CD4-positive, alpha-beta memory T cell (primary cell): ENCODE measurements around the gene GPRASP1. TPM values are rescaled to one million over a fixed set of nuclear protein-coding genes. Genes with fewer than 3 reads are reported as not detected.
A peak's percentile ranks its signal among the peaks of the same experiment; 100 is the strongest.
"Not testable (repeated sequence)": the region's sequence is repeated elsewhere in the genome, so short reads cannot be mapped to it uniquely, and the experiment has no call there.

Experiments
- CTCF ChIA-PET: fragments of 350-600 bp; sonication (Branson Sonifier 250); formaldehyde crosslinking; loops from one replicate; lab custom pipeline; 2021; ENCODE audit warnings: inconsistent platforms; ENCODE audit not compliant: partially characterized antibody; lab: Charles Lee
- POLR2A ChIA-PET: fragments of 350-600 bp; sonication (Branson Sonifier 250); formaldehyde crosslinking; loops from one replicate; lab custom pipeline; 2021; ENCODE audit not compliant: partially characterized antibody; lab: Charles Lee
- DNase-seq, 5 donors: peaks; one replicate each; pipeline versions ENCODE4 v3.0.0 to v3.0.0-alpha.2; 2020 to 2022; ENCODE audit warnings: mixed read lengths in 1 of 5
- H3K27ac ChIP-seq: one replicate; pipeline ENCODE4 v1.7.0; 2013; ENCODE audit warnings: low read depth, low read length
- H3K27me3 ChIP-seq: 2 replicates; pipeline ENCODE4 v1.7.0; 2013; ENCODE audit warnings: mild to moderate bottlenecking, low read length, moderate library complexity; ENCODE audit not compliant: insufficient read depth
- H3K36me3 ChIP-seq: 2 replicates; pipeline ENCODE4 v1.7.0; 2013; ENCODE audit warnings: mild to moderate bottlenecking, low read length, moderate library complexity; ENCODE audit not compliant: insufficient read depth
- H3K4me1 ChIP-seq: 2 replicates; pipeline ENCODE4 v1.7.0; 2013; ENCODE audit warnings: mild to moderate bottlenecking, low read length, moderate library complexity; ENCODE audit not compliant: insufficient read depth
- H3K4me3 ChIP-seq, 2 donors: one replicate each; pipeline ENCODE4 v1.7.0; 2013; ENCODE audit warnings: low read length in 2 of 2, mild to moderate bottlenecking in 1 of 2
- H3K9me3 ChIP-seq, 2 donors: one replicate each; pipeline ENCODE4 v1.7.0; 2013; ENCODE audit warnings: low read length in 2 of 2, control low read depth in 1 of 2; ENCODE audit not compliant: control insufficient read depth in 1 of 2
- H3K27ac Mint-ChIP-seq, 7 donors: one replicate each; pipeline ENCODE4 v1.8.0; 2020 to 2021; ENCODE audit warnings: mixed read lengths in 7 of 7, mild to moderate bottlenecking in 6 of 7, inconsistent platforms in 3 of 7, moderate library complexity in 3 of 7
- H3K27me3 Mint-ChIP-seq, 2 donors: one replicate each; pipeline ENCODE4 v1.8.0; 2020 to 2021; ENCODE audit warnings: mixed read lengths in 2 of 2
- H3K36me3 Mint-ChIP-seq, 2 donors: one replicate each; pipeline ENCODE4 v1.8.0; 2020 to 2021; ENCODE audit warnings: mixed read lengths in 2 of 2, inconsistent platforms in 1 of 2, mild to moderate bottlenecking in 1 of 2
- H3K4me1 Mint-ChIP-seq, 4 donors: one replicate each; pipeline ENCODE4 v1.8.0; 2020 to 2021; ENCODE audit warnings: mixed read lengths in 4 of 4, mild to moderate bottlenecking in 1 of 4
- H3K4me3 Mint-ChIP-seq, 8 donors: one replicate each; pipeline ENCODE4 v1.8.0; 2020 to 2021; ENCODE audit warnings: mixed read lengths in 8 of 8, mild to moderate bottlenecking in 7 of 8, moderate library complexity in 6 of 8, inconsistent platforms in 3 of 8
- H3K9me3 Mint-ChIP-seq, 8 donors: one replicate each; pipeline ENCODE4 v1.8.0; 2020 to 2021; ENCODE audit warnings: mixed read lengths in 8 of 8, mild to moderate bottlenecking in 5 of 8, inconsistent platforms in 3 of 8, moderate library complexity in 1 of 8
- intact Hi-C: fragments of 100-400 bp; cut with micrococcal nuclease; formaldehyde crosslinking; loops from one replicate; pipeline ENCODE4 v1.15.1; 2023
- polyA plus RNA-seq, 2 donors: library from polyadenylated mRNA; unstranded; fragments of 300-500 nt; fragmentation: Illumina TruSeq; gene quantifications; one replicate each; pipeline ENCODE4 v1.2.3, GENCODE V29; 2021
- total RNA-seq, 2 experiments: library from RNA; stranded (reverse); gene quantifications; one replicate each; pipeline ENCODE4 v1.2.3, GENCODE V29; 2021

Gene GPRASP1
- total and polyA plus RNA-seq, 4 experiments from 2014 or later = 1.9 to 51.7 (median 30.3) TPM

DNA sequence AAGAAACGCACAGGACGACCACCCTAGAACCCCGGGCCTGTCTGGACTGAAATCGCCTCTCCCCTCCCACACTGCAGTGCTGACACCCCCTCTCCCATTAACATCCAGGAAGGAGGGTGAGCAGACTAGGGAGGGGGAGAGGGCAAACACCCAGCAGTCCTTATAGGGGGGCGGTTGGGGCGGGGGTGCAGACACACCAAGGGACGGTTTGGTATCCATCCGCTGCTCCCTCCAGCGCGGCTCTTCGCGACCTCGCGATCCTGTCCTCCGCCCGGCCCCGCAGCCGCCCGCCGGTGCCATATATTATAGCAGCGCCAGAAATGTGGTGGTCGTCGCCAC lies 411 bp upstream of the GPRASP1 start:
- no peak for DNase-seq
- Histone ChIP-seq H3K27me3 (no peaks in the 10 kb centered on the region), H3K4me1 (peaks cover 9% of the 10 kb centered on the region), H3K9me3 (no peaks in the 10 kb centered on the region), H3K36me3 (no peaks in the 10 kb centered on the region), H3K27ac (peak overlapping the region; percentile 53), H3K4me3 (peak overlapping the region in 1 of 2 donors; percentile 67)
- Mint-ChIP-seq H3K27me3 (no peaks in the 10 kb centered on the region), H3K4me1 (peaks cover 11 to 30% (median 16%) of the 10 kb centered on the region in 4 donors), H3K27ac (peak overlapping the region; percentile 87 to 99 (median 97)), H3K4me3 (peak overlapping the region; percentile 91 to 100 (median 98)), H3K9me3 (peaks cover 0 to 2% (median 0%) of the 10 kb centered on the region in 8 donors), H3K36me3 (peaks cover 12 to 16% of the 10 kb centered on the region in 2 donors)
- ChIA-PET CTCF (no interaction called here), POLR2A (no interaction called here)
- intact Hi-C loops = loop anchor here (1.0 to 10.0 kb wide), 4 partner anchors 8 to 1236 kb away; partner anchors contain the start of gene ARMCX5

DNA sequence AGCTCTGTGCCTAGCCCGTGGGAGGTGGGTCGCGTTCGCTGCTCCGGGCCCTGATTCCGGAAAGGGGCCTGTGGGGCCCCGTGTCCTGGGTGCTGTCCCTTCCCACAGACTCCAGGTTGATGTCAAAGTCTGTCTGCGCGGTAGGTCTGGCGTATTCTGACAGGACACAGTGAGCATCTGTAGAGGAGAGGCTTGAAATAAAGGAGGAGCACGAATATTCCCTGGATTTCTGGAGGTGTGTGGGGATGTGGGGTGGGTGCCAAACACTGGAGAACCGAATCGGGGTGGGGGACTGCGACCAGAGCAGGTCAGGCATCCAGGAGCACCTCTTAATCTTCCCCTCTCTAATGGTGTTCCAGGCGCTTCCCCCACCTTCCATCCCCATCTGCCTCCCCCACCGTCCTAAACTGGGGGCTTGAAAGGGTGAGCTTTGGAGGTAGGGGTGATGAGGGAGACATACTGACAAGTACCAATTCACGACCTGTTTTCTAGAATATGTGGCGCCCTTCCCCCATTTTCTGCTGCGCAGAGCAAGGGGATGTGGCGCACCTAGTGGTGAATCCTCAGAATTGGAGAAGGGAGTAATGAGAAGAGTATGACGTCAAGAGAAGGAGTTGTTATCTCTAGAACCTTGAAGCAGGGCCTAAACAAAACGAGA lies 877 bp downstream of the GPRASP1 start:
- Histone ChIP-seq H3K9me3 (no peaks in the 10 kb centered on the region), H3K27ac (peak overlapping the region; percentile 53), H3K4me1 (peaks cover 9% of the 10 kb centered on the region), H3K4me3 (peak overlapping the region; percentile 29 to 67), H3K36me3 (no peaks in the 10 kb centered on the region), H3K27me3 (no peaks in the 10 kb centered on the region)
- intact Hi-C loops = loop anchor here (1.0 to 10.0 kb wide), 4 partner anchors 61 to 1237 kb away; partner anchors contain the start of genes BEX5 and GPRASP2
- POLR2A ChIA-PET = interaction anchor here (0.7 to 1.7 kb wide), 4 partner anchors 8 to 1261 kb away, joined by 3 to 17 read pairs (median 4); partner anchors contain the start of genes ARMCX5, GPRASP3 and RPL36A
- Mint-ChIP-seq H3K9me3 (peaks cover 0 to 2% (median 0%) of the 10 kb centered on the region in 8 donors), H3K4me1 (peaks cover 15 to 37% (median 21%) of the 10 kb centered on the region in 4 donors), H3K4me3 (peak overlapping the region; percentile 86 to 100 (median 93)), H3K27ac (peak overlapping the region; percentile 87 to 98 (median 94)), H3K36me3 (peaks cover 16% of the 10 kb centered on the region in 2 donors), H3K27me3 (no peaks in the 10 kb centered on the region)
- peak; percentile 66 to 83 (median 76) for DNase-seq
- CTCF ChIA-PET = interaction anchor here (0.9 kb wide), 1 partner anchor 8 kb away, joined by 3 read pairs; no protein-coding TSS in a partner anchor

DNA sequence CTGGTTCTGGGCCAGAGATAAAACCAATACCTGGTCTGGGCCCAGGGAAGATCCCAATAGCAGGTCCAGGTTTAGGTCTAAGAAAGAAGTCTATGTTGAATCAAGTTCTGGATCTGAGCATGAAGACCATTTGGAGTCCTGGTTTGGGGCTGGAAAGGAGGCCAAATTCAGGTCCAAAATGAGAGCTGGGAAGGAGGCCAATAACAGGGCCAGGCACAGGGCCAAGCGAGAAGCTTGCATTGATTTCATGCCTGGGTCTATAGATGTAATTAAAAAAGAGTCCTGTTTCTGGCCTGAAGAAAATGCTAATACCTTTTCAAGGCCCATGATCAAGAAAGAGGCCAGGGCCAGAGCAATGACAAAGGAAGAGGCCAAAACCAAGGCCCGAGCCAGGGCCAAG lies 3.4 kb downstream of the GPRASP1 start:
- POLR2A ChIA-PET = no interaction called here
- Histone ChIP-seq H3K9me3 (no peaks in the 10 kb centered on the region), H3K4me3 (no peak overlapping the region), H3K4me1 (peaks cover 15% of the 10 kb centered on the region), H3K27ac (no peak overlapping the region), H3K27me3 (no peaks in the 10 kb centered on the region), H3K36me3 (no peaks in the 10 kb centered on the region)
- peaks cover 0 to 2% (median 0%) of the 10 kb centered on the region in 8 donors for H3K9me3 Mint-ChIP-seq
- intact Hi-C loops = loop anchor here (5.0 to 10.0 kb wide), 2 partner anchors 208 to 1240 kb away; no protein-coding TSS in a partner anchor
- DNase-seq = no peak
- no peaks in the 10 kb centered on the region for H3K27me3 Mint-ChIP-seq
- H3K36me3 Mint-ChIP-seq = peaks cover 16% of the 10 kb centered on the region in 2 donors
- CTCF ChIA-PET = no interaction called here
- H3K27ac Mint-ChIP-seq = no peak overlapping the region
- peak overlapping the region in 1 of 8 donors; percentile 13 for H3K4me3 Mint-ChIP-seq
- H3K4me1 Mint-ChIP-seq = peaks cover 19 to 51% (median 30%) of the 10 kb centered on the region in 4 donors

DNA sequence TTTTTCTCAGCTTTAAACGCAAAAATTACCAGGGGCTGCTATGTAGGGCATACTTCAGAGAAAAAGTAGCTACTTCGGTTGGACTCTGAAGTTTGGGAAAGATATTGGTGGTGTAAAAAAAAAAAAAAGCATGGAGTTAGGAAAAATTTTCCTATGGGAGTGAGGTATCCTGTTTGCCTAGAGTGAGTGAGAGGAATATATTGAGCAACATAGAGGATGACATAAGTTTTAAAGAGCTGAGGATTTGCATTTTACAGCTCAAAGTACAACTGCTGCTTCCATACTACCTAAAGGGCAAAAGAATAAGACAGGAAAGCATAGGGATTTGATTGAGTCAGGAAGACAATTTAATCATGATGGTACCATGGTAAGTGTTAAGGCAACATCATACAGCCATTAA lies 7.3 kb downstream of the GPRASP1 start:
- H3K4me3 Mint-ChIP-seq = peak overlapping the region in 3 of 8 donors; percentile 2 to 75 (median 12)
- peaks cover 15 to 43% (median 22%) of the 10 kb centered on the region in 4 donors for H3K4me1 Mint-ChIP-seq
- no peaks in the 10 kb centered on the region for H3K36me3 ChIP-seq
- POLR2A ChIA-PET = no interaction called here
- H3K4me1 ChIP-seq = peaks cover 5% of the 10 kb centered on the region
- no peak overlapping the region for H3K27ac ChIP-seq
- no peaks in the 10 kb centered on the region for H3K9me3 ChIP-seq
- CTCF ChIA-PET = interaction anchor here (1.5 kb wide), 1 partner anchor 59 kb away, joined by 3 read pairs; the partner anchor contains the start of gene ARMCX5
- H3K27ac Mint-ChIP-seq = peak overlapping the region in 2 of 7 donors; percentile 20 to 76
- H3K27me3 ChIP-seq = no peaks in the 10 kb centered on the region
- intact Hi-C loops = loop anchor here (2.0 to 10.0 kb wide), 2 partner anchors 60 to 1244 kb away; partner anchors contain the start of gene ARMCX5
- no peaks in the 10 kb centered on the region for H3K27me3 Mint-ChIP-seq
- DNase-seq = no peak
- peaks cover 7 to 16% of the 10 kb centered on the region in 2 donors for H3K36me3 Mint-ChIP-seq
- H3K4me3 ChIP-seq = no peak overlapping the region
- H3K9me3 Mint-ChIP-seq = peaks cover 0 to 2% (median 0%) of the 10 kb centered on the region in 8 donors

DNA sequence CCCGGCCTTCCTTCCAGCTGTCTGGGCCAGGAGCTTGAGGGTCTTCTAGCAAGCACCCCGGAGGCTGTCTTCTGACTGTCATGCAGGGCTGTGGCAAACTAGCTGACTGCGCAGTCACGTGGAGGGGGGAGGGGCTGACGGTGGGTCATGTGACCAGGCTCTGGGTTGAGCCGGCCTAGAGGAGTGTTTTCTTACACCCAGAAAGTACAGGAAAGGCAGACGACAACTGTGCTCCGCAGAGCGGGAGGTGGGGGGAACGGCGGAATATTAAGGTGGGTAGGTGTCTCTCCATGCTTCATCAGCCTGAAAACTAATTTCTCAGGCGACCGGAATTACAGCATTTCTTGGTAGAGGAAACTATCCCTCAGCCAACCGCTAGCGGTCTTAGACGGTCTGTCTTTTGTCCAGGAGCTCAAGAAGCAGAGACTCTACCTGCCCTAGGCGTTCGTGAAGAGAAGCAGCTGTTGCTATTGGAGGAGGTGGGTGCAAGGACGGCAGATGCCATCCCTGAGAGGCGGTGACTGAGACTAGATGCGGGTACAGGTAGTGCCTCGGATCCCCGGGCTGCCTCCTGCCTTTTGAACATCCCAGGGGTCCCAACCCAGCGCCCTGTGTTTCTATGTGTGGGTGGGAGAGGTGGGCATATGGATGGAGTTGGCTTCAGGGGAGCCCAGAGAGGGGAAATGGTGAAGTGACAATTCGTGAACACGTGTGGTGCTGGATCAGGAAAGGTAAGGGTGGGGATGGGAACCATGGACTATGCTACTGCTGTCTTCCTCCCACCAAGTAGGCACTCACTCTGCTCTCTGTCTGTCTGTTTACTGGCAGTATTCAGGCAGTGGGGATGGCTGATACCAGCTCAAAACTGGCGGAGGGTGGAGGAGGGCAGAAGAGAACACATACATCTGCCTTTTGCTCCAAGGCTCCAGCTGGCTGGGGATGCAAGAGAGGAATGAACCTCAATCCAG lies 8.8 kb downstream of the GPRASP1 start:
- peak; percentile 73 to 86 (median 77) for DNase-seq
- Mint-ChIP-seq H3K4me3 (peak overlapping the region; percentile 86 to 96 (median 90)), H3K9me3 (peaks cover 0 to 5% (median 0%) of the 10 kb centered on the region in 8 donors), H3K27me3 (no peaks in the 10 kb centered on the region), H3K27ac (peak overlapping the region; percentile 74 to 97 (median 95)), H3K36me3 (peaks cover 15 to 22% of the 10 kb centered on the region in 2 donors), H3K4me1 (peaks cover 14 to 39% (median 22%) of the 10 kb centered on the region in 4 donors)
- H3K4me3 ChIP-seq = peak overlapping the region; percentile 11 to 64
- no peaks in the 10 kb centered on the region for H3K27me3 ChIP-seq
- H3K36me3 ChIP-seq = no peaks in the 10 kb centered on the region
- ChIA-PET POLR2A (interaction anchor here (1.0 to 1.4 kb wide), 3 partner anchors 8 to 505 kb away, joined by 3 to 9 read pairs (median 4); partner anchors contain the start of genes ARMCX5 and BEX5), CTCF (interaction anchor here (0.9 kb wide), 1 partner anchor 8 kb away, joined by 3 read pairs; no protein-coding TSS in a partner anchor)
- peaks cover 5% of the 10 kb centered on the region for H3K4me1 ChIP-seq
- H3K27ac ChIP-seq = peak overlapping the region; percentile 36
- intact Hi-C loops = loop anchor here (1.0 to 10.0 kb wide), 5 partner anchors 9 to 1245 kb away; partner anchors contain the start of genes ARMCX5, BEX5 and GPRASP1
- no peaks in the 10 kb centered on the region for H3K9me3 ChIP-seq

DNA sequence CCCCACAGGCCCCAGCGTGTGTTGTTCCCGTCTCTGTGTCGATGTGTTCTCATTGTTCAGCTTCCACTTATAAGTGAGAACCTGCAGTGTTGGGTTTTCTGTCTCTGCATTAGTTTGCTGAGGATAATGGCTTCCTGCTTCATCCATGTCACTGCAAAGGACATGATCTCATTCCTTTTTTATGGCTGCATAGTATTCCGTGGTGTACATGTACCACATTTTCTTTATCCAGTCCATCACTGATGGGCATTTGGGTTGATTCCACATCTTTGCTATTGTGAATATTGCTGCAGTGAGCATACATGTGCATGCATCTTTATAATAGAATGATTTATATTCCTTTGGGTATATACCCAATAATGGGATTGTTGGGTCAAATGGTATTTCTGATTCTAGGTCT lies 12.5 kb downstream of the GPRASP1 start:
- H3K36me3 ChIP-seq, H3K9me3 ChIP-seq, CTCF ChIA-PET, DNase-seq, H3K27ac ChIP-seq, H3K4me3 ChIP-seq, H3K4me1 ChIP-seq, H3K27me3 ChIP-seq, POLR2A ChIA-PET, H3K27me3 Mint-ChIP-seq, H3K4me3 Mint-ChIP-seq, H3K27ac Mint-ChIP-seq: not testable (repeated sequence)
- Mint-ChIP-seq H3K9me3 (peaks cover 0 to 15% (median 5%) of the 10 kb centered on the region in 8 donors), H3K4me1 (peaks cover 10 to 24% (median 17%) of the 10 kb centered on the region in 4 donors), H3K36me3 (peaks cover 30 to 45% of the 10 kb centered on the region in 2 donors)
- intact Hi-C loops = loop anchor here (5.0 kb wide), 1 partner anchor 103 kb away; no protein-coding TSS in a partner anchor
